ENCODE data around the gene ZNF565.
A peak's percentile ranks its signal among the peaks of the same experiment; 100 is the strongest.
"Not testable (repeated sequence)": the region's sequence is repeated elsewhere in the genome, so short reads cannot be mapped to it uniquely, and the experiment has no call there.

The ZNF565 gene

GRCh38 chr19:36173846-36174245, 40.6 kb downstream of the ZNF565 start:
- H3K9ac ChIP-seq (ENCODE audit: low read length); H3K4me1 ChIP-seq (ENCODE audit: control insufficient read depth, insufficient read depth, low read length); H3K27ac ChIP-seq (ENCODE audit: low read depth, low read length); H3K9me3 ChIP-seq (ENCODE audit: control insufficient read depth, insufficient read depth, low read depth, low read length); H3K36me3 ChIP-seq (ENCODE audit: control insufficient read depth, insufficient read depth, low read length); H3K27me3 ChIP-seq (ENCODE audit: control insufficient read depth, insufficient read depth, low read length); H3K4me3 ChIP-seq (ENCODE audit: low read depth, low read length): not testable (repeated sequence)

- H3K27me3 ChIP-seq (ENCODE audit: control insufficient read depth, insufficient read depth, low read length): no peaks in the 10 kb centered on the region
- H3K36me3 ChIP-seq (ENCODE audit: control insufficient read depth, insufficient read depth, low read length): no peaks in the 10 kb centered on the region
- peaks cover 9% of the 10 kb centered on the region; the same call in 1 of the 2 replicates for H3K4me1 ChIP-seq (ENCODE audit: control insufficient read depth, insufficient read depth, low read length)
Measured at GRCh38 chr19:36172852-36173251, 41.6 kb downstream of the ZNF565 start.

GRCh38 chr19:36169084-36169760, 45.2 kb downstream of the ZNF565 start:
- Histone ChIP-seq H3K27ac (ENCODE audit: low read depth, low read length) (no peak overlapping the region; the same call in 1 of the 2 replicates), H3K4me1 (ENCODE audit: control insufficient read depth, insufficient read depth, low read length) (peaks cover 9% of the 10 kb centered on the region; the same call in 1 of the 2 replicates), H3K9ac (ENCODE audit: low read length) (no peak overlapping the region), H3K9me3 (ENCODE audit: control insufficient read depth, insufficient read depth, low read depth, low read length) (no peaks in the 10 kb centered on the region), H3K4me3 (ENCODE audit: low read depth, low read length) (no peak overlapping the region), H3K27me3 (ENCODE audit: control insufficient read depth, insufficient read depth, low read length) (no peaks in the 10 kb centered on the region), H3K36me3 (ENCODE audit: control insufficient read depth, insufficient read depth, low read length) (no peaks in the 10 kb centered on the region)

More at GRCh38 chr19:36172852-36173251, 41.6 kb downstream of the ZNF565 start:
- H3K9ac ChIP-seq (ENCODE audit: low read length): no peak overlapping the region
- H3K9me3 ChIP-seq (ENCODE audit: control insufficient read depth, insufficient read depth, low read depth, low read length): 0 out of 2 replicates have a peak, but pooled peaks cover 5% of the 10 kb centered on the region
- H3K27ac ChIP-seq (ENCODE audit: low read depth, low read length): no peak overlapping the region
- no peak overlapping the region for H3K4me3 ChIP-seq (ENCODE audit: low read depth, low read length)

DNA sequence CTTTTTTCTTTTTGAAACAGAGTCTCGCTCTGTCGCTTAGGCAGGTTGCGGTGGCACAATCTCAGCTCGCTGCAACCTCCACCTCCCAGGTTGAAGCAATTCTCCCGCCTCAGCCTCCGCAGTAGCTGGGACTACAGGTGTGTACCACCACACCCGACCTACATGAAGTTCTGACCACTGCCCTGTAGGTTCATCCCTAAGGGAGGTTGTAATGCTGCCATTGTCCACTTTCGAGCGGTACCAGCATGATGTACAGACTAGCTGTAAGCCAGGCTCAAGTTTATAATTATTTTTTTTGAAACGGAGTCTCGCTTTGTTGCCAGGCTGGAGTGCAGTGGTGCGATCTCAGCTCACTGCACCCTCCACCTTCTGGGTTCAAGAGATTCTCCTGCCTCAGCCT, 50.7 kb downstream of the ZNF565 start:
- Histone ChIP-seq H3K4me1 (ENCODE audit: control insufficient read depth, insufficient read depth, low read length) (peaks cover 10% of the 10 kb centered on the region), H3K9ac (ENCODE audit: low read length) (no peak overlapping the region), H3K36me3 (ENCODE audit: control insufficient read depth, insufficient read depth, low read length) (peaks cover 9% of the 10 kb centered on the region; the same call in 1 of the 2 replicates), H3K4me3 (ENCODE audit: low read depth, low read length) (no peak overlapping the region), H3K27ac (ENCODE audit: low read depth, low read length) (no peak overlapping the region), H3K9me3 (ENCODE audit: control insufficient read depth, insufficient read depth, low read depth, low read length) (no peaks in the 10 kb centered on the region), H3K27me3 (ENCODE audit: control insufficient read depth, insufficient read depth, low read length) (no peaks in the 10 kb centered on the region)

- Histone ChIP-seq H3K27me3 (ENCODE audit: control insufficient read depth, insufficient read depth, low read length) (no peaks in the 10 kb centered on the region), H3K9ac (ENCODE audit: low read length) (peak overlapping the region; percentile 81), H3K27ac (ENCODE audit: low read depth, low read length) (peak overlapping the region; percentile 77; the same call in 1 of the 2 replicates), H3K4me1 (ENCODE audit: control insufficient read depth, insufficient read depth, low read length) (peaks cover 10% of the 10 kb centered on the region), H3K36me3 (ENCODE audit: control insufficient read depth, insufficient read depth, low read length) (peaks cover 9% of the 10 kb centered on the region; the same call in 1 of the 2 replicates), H3K9me3 (ENCODE audit: control insufficient read depth, insufficient read depth, low read depth, low read length) (no peaks in the 10 kb centered on the region), H3K4me3 (ENCODE audit: low read depth, low read length) (peak overlapping the region; percentile 31; the same call in 1 of the 2 replicates)
Measured at GRCh38 chr19:36160821-36161596, 53.5 kb downstream of the ZNF565 start.

DNA sequence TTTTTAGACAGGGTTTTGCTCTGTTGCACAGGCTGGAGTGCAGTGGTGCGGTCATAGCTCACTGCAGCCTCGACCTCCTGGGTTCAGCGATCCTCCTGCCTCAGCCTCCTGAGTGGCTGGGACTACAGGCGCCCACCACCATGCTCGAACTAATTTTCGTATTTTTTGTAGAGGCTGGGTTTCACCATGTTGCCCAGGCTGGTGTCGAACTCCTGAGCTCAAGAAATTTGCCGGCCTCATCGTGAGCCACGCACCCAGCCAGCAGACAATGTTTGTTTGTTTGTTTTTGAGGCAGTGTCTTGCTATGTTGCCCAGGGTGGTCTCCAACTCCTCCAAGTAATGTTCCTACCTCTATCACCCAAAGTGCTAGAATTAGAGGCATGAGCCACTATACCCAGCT, 61.3 kb downstream of the ZNF565 start:
- Histone ChIP-seq H3K27me3 (ENCODE audit: control insufficient read depth, insufficient read depth, low read length) (no peaks in the 10 kb centered on the region), H3K36me3 (ENCODE audit: control insufficient read depth, insufficient read depth, low read length) (peaks cover 43% of the 10 kb centered on the region), H3K4me3 (ENCODE audit: low read depth, low read length) (no peak overlapping the region; the same call in 1 of the 2 replicates), H3K4me1 (ENCODE audit: control insufficient read depth, insufficient read depth, low read length) (peaks cover 13% of the 10 kb centered on the region), H3K27ac (ENCODE audit: low read depth, low read length) (no peak overlapping the region), H3K9ac (ENCODE audit: low read length) (no peak overlapping the region), H3K9me3 (ENCODE audit: control insufficient read depth, insufficient read depth, low read depth, low read length) (no peaks in the 10 kb centered on the region)

- no peaks in the 10 kb centered on the region for H3K9me3 ChIP-seq (ENCODE audit: control insufficient read depth, insufficient read depth, low read depth, low read length)
- no peak within 1 kb of the TSS for H3K9ac ChIP-seq (ENCODE audit: low read length)
- peaks cover 13% of the 10 kb centered on the region for H3K4me1 ChIP-seq (ENCODE audit: control insufficient read depth, insufficient read depth, low read length)
- H3K4me3 ChIP-seq (ENCODE audit: low read depth, low read length): peak within 1 kb of the TSS; percentile 41
- H3K27me3 ChIP-seq (ENCODE audit: control insufficient read depth, insufficient read depth, low read length): no peaks in the 10 kb centered on the region
- H3K36me3 ChIP-seq (ENCODE audit: control insufficient read depth, insufficient read depth, low read length): peaks cover 49% of the 10 kb centered on the region
- H3K27ac ChIP-seq (ENCODE audit: low read depth, low read length): peak within 1 kb of the TSS; percentile 33; the same call in 1 of the 2 replicates
Measured at GRCh38 chr19:36152352-36153091, 61.9 kb downstream of the ZNF565 start, which contains the start of gene COX7A1. COX7A1 (minus strand) TSS chr19:36152447; CDS start chr19:36152407, 40 bp downstream.

- Histone ChIP-seq H3K9ac (ENCODE audit: low read length) (no peak overlapping the region), H3K36me3 (ENCODE audit: control insufficient read depth, insufficient read depth, low read length) (peaks cover 52% of the 10 kb centered on the region), H3K4me1 (ENCODE audit: control insufficient read depth, insufficient read depth, low read length) (peaks cover 13% of the 10 kb centered on the region), H3K9me3 (ENCODE audit: control insufficient read depth, insufficient read depth, low read depth, low read length) (no peaks in the 10 kb centered on the region), H3K27me3 (ENCODE audit: control insufficient read depth, insufficient read depth, low read length) (no peaks in the 10 kb centered on the region), H3K27ac (ENCODE audit: low read depth, low read length) (peak overlapping the region; percentile 33; the same call in 1 of the 2 replicates), H3K4me3 (ENCODE audit: low read depth, low read length) (peak overlapping the region; percentile 41; the same call in 1 of the 2 replicates)
Measured at GRCh38 chr19:36152019-36152351, 62.5 kb downstream of the ZNF565 start.

- peak overlapping the region; percentile 41 for H3K4me3 ChIP-seq (ENCODE audit: low read depth, low read length)
- no peaks in the 10 kb centered on the region for H3K9me3 ChIP-seq (ENCODE audit: control insufficient read depth, insufficient read depth, low read depth, low read length)
- H3K36me3 ChIP-seq (ENCODE audit: control insufficient read depth, insufficient read depth, low read length): peaks cover 58% of the 10 kb centered on the region
- H3K27me3 ChIP-seq (ENCODE audit: control insufficient read depth, insufficient read depth, low read length): no peaks in the 10 kb centered on the region
- H3K4me1 ChIP-seq (ENCODE audit: control insufficient read depth, insufficient read depth, low read length): peaks cover 13% of the 10 kb centered on the region
- no peak overlapping the region for H3K27ac ChIP-seq (ENCODE audit: low read depth, low read length)
- no peak overlapping the region for H3K9ac ChIP-seq (ENCODE audit: low read length)
Measured at GRCh38 chr19:36151144-36152018, 63.1 kb downstream of the ZNF565 start.

GRCh38 chr19:36150586-36150985, 63.9 kb downstream of the ZNF565 start:
- no peak overlapping the region for H3K9ac ChIP-seq (ENCODE audit: low read length)
- H3K36me3 ChIP-seq (ENCODE audit: control insufficient read depth, insufficient read depth, low read length): peaks cover 66% of the 10 kb centered on the region
- H3K9me3 ChIP-seq (ENCODE audit: control insufficient read depth, insufficient read depth, low read depth, low read length): no peaks in the 10 kb centered on the region
- H3K4me3 ChIP-seq (ENCODE audit: low read depth, low read length): no peak overlapping the region
- H3K27me3 ChIP-seq (ENCODE audit: control insufficient read depth, insufficient read depth, low read length): no peaks in the 10 kb centered on the region
- peaks cover 13% of the 10 kb centered on the region for H3K4me1 ChIP-seq (ENCODE audit: control insufficient read depth, insufficient read depth, low read length)
- no peak overlapping the region for H3K27ac ChIP-seq (ENCODE audit: low read depth, low read length)

Measured in HUES6 (cell line).